ENCODE measurements around the gene NAV3.

GRCh38 chr12:77821699-77822203 is 8.9 kb upstream of the NAV3 start:
- TF ChIP-seq, protein P1, sequence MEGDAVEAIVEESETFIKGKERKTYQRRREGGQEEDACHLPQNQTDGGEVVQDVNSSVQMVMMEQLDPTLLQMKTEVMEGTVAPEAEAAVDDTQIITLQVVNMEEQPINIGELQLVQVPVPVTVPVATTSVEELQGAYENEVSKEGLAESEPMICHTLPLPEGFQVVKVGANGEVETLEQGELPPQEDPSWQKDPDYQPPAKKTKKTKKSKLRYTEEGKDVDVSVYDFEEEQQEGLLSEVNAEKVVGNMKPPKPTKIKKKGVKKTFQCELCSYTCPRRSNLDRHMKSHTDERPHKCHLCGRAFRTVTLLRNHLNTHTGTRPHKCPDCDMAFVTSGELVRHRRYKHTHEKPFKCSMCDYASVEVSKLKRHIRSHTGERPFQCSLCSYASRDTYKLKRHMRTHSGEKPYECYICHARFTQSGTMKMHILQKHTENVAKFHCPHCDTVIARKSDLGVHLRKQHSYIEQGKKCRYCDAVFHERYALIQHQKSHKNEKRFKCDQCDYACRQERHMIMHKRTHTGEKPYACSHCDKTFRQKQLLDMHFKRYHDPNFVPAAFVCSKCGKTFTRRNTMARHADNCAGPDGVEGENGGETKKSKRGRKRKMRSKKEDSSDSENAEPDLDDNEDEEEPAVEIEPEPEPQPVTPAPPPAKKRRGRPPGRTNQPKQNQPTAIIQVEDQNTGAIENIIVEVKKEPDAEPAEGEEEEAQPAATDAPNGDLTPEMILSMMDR (IDR thresholded peaks at IDR 0.05) = no peak
- TF ChIP-seq EZH2 (IDR thresholded peaks at IDR 0.05; ENCODE audit: borderline replicate concordance, insufficient read depth, low read depth, low read length, poor library complexity, severe bottlenecking) = no peak
